Measurements from ENCODE around the gene CYP3A4. TPM values are rescaled to one million over a fixed set of nuclear protein-coding genes. Genes with fewer than 3 reads are reported as not detected.

The CYP3A4 gene
- polyA plus RNA-seq, 1 experiment = not detected

DNA sequence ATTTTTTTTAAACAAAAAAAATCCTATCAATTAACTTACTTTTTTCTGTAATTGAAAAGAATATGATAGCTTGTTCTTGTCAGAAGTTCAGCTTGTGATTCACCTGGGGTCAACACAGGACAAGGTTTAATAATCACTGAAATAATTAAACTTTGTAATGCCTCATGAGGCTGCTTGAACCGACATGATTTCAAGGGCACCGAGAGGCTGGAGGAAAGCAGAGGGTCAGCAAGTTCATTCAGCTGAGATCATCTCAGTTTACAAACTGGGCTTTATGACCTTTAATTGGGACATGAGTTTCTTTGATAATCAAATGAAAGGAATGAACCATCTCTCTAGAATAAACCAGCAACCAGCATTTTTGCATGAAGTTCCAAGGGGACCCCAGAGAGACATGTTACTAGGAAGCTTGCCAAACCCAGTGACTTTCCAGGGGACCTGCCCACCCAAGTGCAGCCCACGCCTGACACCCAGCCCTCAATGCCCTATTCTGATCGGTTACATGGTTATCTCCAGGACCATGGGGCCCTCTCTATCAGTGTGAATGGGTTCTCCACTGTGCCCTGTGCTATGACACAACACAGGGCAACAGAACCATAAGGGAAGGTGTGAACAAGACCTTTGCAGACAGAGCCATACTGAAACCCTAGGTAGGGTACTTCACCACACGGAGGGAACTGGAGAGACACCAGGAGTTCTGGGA is 7.8 kb upstream of the CYP3A4 start:
- CTCF ChIA-PET = no interaction called here
- H3K27me3 ChIP-seq (ENCODE audit: control insufficient read depth, insufficient read depth, low read length) = no peaks in the 10 kb centered on the region
- H3K36me3 ChIP-seq (ENCODE audit: control insufficient read depth, insufficient read depth, low read length) = no peaks in the 10 kb centered on the region
- POLR2A ChIA-PET = no interaction called here
- TF ChIP-seq, protein P1, sequence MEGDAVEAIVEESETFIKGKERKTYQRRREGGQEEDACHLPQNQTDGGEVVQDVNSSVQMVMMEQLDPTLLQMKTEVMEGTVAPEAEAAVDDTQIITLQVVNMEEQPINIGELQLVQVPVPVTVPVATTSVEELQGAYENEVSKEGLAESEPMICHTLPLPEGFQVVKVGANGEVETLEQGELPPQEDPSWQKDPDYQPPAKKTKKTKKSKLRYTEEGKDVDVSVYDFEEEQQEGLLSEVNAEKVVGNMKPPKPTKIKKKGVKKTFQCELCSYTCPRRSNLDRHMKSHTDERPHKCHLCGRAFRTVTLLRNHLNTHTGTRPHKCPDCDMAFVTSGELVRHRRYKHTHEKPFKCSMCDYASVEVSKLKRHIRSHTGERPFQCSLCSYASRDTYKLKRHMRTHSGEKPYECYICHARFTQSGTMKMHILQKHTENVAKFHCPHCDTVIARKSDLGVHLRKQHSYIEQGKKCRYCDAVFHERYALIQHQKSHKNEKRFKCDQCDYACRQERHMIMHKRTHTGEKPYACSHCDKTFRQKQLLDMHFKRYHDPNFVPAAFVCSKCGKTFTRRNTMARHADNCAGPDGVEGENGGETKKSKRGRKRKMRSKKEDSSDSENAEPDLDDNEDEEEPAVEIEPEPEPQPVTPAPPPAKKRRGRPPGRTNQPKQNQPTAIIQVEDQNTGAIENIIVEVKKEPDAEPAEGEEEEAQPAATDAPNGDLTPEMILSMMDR (IDR thresholded peaks at IDR 0.05; ENCODE audit: insufficient read depth, low read depth, low read length) = no peak
- no peak overlapping the region for H3K4me3 ChIP-seq (ENCODE audit: low read depth, low read length)
- DNase-seq (ENCODE audit: low read depth) = no peak

DNA sequence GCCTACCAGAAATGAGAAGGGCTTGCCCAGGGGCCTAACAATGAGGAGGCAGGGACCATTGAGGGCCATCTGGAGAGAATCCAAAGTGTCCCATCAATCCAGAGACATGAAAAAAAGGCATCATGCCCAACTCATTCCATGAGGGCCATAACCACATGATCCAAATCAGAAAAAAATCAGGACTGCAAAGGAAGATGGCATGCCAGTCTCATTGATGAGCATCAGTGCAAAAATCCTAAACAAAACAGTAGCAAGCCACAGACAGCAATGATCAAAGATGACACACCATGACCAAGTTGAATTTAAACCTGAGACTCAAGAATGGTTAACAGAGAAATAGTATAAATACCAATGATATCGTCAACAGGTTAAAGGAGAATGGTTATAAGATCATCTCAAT is 7.0 kb upstream of the CYP3A4 start:
- POLR2A ChIA-PET = no interaction called here
- H3K36me3 ChIP-seq (ENCODE audit: control insufficient read depth, insufficient read depth, low read length) = no peaks in the 10 kb centered on the region
- DNase-seq (ENCODE audit: low read depth) = no peak
- CTCF ChIA-PET = no interaction called here
- no peak overlapping the region for H3K4me3 ChIP-seq (ENCODE audit: low read depth, low read length)
- TF ChIP-seq, protein P1 (IDR thresholded peaks at IDR 0.05; ENCODE audit: insufficient read depth, low read depth, low read length) = no peak
- no peaks in the 10 kb centered on the region for H3K27me3 ChIP-seq (ENCODE audit: control insufficient read depth, insufficient read depth, low read length)

- POLR2A ChIA-PET = no interaction called here
- TF ChIP-seq, protein P1 (IDR thresholded peaks at IDR 0.05; ENCODE audit: insufficient read depth, low read depth, low read length) = no peak
- DNase-seq (ENCODE audit: low read depth) = no peak
Measured at GRCh38 chr7:99790407-99790806, 6.4 kb upstream of the CYP3A4 start.

DNA sequence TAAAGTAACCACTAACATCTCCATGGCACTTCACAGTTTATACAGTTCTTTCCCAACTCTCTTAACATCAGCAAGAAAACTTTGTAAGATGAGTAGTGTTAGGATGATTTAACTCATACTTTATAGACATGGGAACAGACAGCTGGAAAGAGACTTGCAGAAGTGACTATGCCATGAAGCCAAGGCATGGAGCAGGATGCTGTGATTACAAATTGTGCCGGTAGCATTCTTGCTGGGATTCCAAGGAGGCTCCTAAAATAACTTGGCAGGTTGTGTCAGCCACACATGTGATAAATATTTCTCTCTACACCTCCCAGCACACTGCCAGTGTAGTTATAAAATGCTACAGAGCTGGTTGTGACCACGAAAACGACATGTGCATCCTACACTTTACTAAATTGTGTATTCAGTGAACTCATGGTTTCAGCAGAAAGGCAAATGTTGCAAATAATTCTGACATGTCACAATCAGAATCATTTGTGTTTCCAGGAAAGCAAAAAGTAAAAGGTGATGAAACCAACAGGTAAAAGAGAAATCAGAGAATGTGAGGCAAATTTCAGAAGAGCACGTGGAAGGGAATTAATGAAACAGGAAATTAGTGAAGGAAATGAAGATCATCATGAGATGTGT is 5.6 kb upstream of the CYP3A4 start:
- no peak overlapping the region for H3K4me3 ChIP-seq (ENCODE audit: low read depth, low read length)
- no peak for DNase-seq (ENCODE audit: low read depth)
- ChIA-PET POLR2A (no interaction called here), CTCF (no interaction called here)
- TF ChIP-seq, protein P1 (IDR thresholded peaks at IDR 0.05; ENCODE audit: insufficient read depth, low read depth, low read length) = no peak
- H3K27me3 ChIP-seq (ENCODE audit: control insufficient read depth, insufficient read depth, low read length) = no peaks in the 10 kb centered on the region; the same call in 1 of the 2 replicates
- no peaks in the 10 kb centered on the region for H3K36me3 ChIP-seq (ENCODE audit: control insufficient read depth, insufficient read depth, low read length)

More at GRCh38 chr7:99790407-99790806, 6.4 kb upstream of the CYP3A4 start:
- Histone ChIP-seq H3K27me3 (ENCODE audit: control insufficient read depth, insufficient read depth, low read length) (no peaks in the 10 kb centered on the region), H3K4me3 (ENCODE audit: low read depth, low read length) (no peak overlapping the region), H3K36me3 (ENCODE audit: control insufficient read depth, insufficient read depth, low read length) (no peaks in the 10 kb centered on the region)
- CTCF ChIA-PET = no interaction called here

- CTCF ChIA-PET = no interaction called here
- POLR2A ChIA-PET = no interaction called here
- no peaks in the 10 kb centered on the region for H3K36me3 ChIP-seq (ENCODE audit: control insufficient read depth, insufficient read depth, low read length)
- no peaks in the 10 kb centered on the region; the same call in 1 of the 2 replicates for H3K27me3 ChIP-seq (ENCODE audit: control insufficient read depth, insufficient read depth, low read length)
- TF ChIP-seq, protein P1 (IDR thresholded peaks at IDR 0.05; ENCODE audit: insufficient read depth, low read depth, low read length) = no peak
- DNase-seq (ENCODE audit: low read depth) = no peak
- no peak overlapping the region for H3K4me3 ChIP-seq (ENCODE audit: low read depth, low read length)
Measured at GRCh38 chr7:99788554-99788953, 4.6 kb upstream of the CYP3A4 start.
